Ramos (cell line): Measurements from ENCODE around the gene PTPRE.
"Not testable (repeated sequence)": the region's sequence is repeated elsewhere in the genome, so short reads cannot be mapped to it uniquely, and the experiment has no call there.

Source experiments
- in situ Hi-C: fragments of 300-500 bp; cut with MboI; formaldehyde crosslinking; loops from one replicate; pipeline ENCODE4 v1.14.3; 2022; ENCODE audit warnings: low sequenced_read_pairs; ENCODE audit not compliant: unreplicated experiment

Gene PTPRE

DNA sequence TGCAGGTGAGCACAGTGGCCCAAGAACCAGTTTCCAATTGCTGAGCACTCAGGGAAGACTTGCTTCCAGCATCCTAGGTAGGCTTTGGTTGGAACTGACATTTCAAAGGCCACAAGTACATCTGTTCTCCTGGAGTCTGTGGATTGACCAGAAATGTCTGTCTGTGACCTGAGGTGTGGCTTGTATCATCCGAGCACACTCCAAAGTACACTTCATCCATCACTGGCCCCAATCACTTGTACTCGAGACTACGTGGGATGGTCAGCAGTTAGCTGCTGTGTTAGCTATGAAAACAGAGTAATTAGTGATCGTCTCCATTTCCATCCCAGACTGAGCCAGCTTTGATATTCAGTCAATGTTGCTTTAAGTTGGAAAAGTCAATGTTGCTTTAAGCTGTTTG is 174.3 kb downstream of the PTPRE start:
- in situ Hi-C loops, result no loop called here

GRCh38 chr10:128081720-128082119 is 174.8 kb downstream of the PTPRE start:
- in situ Hi-C loops, result no loop called here

- in situ Hi-C loops, result no loop called here
Observed at GRCh38 chr10:128083191-128083895, 176.4 kb downstream of the PTPRE start.

DNA sequence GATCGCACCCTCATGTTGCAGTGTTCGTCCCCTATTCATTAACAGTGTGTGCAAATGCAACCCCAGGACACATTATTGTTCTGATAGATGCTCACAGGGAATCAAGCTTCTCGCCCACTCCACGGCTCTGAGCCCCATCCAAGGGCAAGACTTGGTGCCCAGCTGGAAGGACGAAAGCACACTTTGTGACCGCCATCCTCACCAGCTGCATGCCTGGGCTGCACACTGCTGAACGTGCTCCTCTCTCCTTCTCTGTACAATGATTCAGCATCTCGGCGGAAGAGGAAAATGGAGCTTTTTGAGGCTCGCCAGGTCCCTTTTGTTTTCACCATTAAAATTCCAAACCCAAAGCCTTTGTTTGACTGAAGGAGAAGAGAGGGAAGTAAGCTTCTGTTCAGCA is 177.5 kb downstream of the PTPRE start:
- in situ Hi-C loops, result no loop called here

DNA sequence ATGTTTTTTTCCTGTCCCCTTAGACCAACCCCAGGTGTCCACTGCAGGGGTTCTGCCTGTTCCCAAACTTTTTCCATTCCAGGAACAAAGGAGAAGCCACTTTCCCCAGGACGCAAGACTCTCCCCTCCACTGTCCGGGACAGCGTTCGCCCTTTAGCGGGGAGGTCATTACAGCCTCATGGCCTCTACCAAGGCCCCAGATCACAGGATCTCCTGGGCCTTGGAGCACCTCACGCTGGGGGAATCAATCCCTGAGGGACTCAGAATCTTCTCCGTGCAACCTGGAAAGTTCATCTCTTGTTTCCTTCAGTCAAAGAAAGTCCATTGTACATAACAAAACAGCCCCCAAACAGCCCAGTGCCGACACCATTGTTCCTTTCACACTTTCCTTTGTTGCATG is 178.1 kb downstream of the PTPRE start:
- in situ Hi-C loops, result no loop called here

GRCh38 chr10:128086003-128086863 is 179.3 kb downstream of the PTPRE start:
- in situ Hi-C loops, result no loop called here

GRCh38 chr10:128087146-128087883 is 180.4 kb downstream of the PTPRE start:
- in situ Hi-C loops, result no loop called here

- in situ Hi-C loops, result no loop called here
Observed at GRCh38 chr10:128087884-128088709, 181.2 kb downstream of the PTPRE start.

DNA sequence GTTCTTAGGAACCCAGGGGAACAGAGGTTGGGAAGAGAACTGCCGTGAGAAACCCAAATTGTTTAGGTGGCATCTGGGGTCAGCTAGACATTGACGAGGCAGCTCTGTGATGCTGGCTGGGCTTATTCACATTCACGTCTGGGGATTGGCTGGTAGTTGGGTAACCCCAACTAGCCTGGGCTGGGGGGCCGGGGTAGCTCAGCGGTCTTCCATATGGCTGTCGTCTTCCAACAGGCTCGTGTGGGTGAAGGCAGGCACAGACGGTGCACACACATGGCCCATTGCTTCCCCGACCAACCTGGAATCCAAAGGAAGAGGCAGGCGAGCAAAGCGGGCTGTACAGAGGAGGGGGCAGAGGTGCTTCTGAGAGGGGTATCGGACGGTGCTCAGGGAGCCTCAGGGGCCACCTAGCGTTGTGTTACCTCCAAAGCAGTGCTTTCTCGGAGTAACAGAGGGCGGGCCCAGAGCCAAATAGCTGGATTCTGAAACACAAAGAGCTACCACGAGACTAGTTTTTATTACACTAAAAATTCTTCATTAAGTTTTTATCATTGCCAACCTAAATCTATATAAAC is 184.8 kb downstream of the PTPRE start:
- in situ Hi-C loops, result no loop called here

DNA sequence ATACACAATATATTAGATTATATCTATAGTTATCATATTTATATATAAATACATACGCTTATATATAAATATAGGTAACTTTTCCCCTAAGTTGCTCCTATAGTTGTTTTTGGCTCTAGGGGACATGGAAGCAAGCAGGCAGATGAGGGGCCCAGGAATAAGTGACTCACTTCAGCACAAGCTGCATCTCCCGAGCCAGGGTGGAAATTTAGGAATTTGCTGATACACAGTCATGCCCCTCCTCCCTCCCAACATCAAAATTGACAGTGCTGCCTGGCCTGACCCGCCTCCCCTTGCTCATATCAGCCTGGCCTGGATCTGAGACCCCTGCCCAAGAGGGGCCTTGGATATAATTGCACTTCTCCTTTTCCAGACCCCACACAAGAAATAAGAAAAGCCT is 185.6 kb downstream of the PTPRE start:
- in situ Hi-C loops, result no loop called here

DNA sequence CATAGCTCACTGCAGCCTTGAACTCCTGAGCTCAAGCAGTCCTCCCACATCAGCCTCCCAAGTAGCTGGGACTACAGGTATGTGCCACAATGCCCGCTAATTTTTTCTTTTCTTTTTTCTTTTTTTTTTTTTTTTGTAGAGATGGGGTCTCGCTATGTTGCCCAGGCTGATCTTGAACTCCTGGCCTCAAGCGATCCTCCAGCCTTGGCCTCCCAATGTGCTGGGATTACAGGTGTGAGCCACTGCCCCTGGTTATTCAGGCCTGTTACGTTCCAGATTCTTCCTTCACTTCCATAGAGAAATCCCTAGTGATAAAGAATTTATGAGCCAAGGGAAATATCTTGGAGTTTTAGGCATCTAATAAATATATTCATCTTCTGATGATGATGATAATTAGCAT is 187.7 kb downstream of the PTPRE start:
- in situ Hi-C loops, result not testable (repeated sequence)

GRCh38 chr10:128095027-128095752 is 188.3 kb downstream of the PTPRE start:
- in situ Hi-C loops, result no loop called here

- in situ Hi-C loops, result no loop called here
Observed at GRCh38 chr10:128095753-128096469, 189.0 kb downstream of the PTPRE start.

- in situ Hi-C loops, result no loop called here
Observed at GRCh38 chr10:128096486-128097199, 189.7 kb downstream of the PTPRE start.

DNA sequence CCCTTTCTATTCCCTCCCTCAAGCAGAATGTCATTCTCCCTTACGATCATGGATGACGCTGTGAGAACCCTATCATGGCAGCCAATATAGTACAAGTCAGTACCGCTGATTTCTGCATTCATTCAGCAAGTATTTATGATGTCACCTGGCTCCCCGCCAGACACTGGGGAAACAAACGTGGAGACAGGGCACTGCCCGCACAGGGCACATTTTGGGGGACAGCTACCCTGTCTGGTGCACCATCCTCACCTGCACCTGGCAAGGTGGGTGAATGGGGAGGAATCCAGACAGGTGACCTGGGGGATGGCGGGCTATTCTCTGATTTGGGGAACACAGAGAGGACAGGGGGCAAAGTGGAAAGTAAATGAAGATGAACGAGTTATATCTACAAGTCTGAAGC is 190.9 kb downstream of the PTPRE start:
- in situ Hi-C loops, result no loop called here

DNA sequence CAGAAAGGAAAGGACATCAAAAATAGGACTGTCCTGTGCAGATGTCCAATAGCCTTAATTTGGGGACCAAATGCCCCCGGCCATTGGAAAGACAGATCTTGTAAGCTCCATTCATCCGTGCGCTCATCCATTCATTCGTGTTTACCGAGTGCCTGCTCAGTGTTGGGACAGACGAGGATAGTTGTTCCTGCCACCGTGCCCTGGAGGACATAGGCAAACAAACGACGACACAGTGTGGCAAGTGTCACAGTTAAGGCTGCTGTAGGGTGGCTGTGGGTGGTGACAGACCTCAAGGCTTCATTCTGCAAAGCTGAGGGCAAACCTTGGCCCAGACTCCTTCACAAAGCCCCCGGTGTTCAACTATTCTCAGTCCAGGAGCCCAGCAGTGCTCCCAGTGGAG is 191.7 kb downstream of the PTPRE start:
- in situ Hi-C loops, result no loop called here

DNA sequence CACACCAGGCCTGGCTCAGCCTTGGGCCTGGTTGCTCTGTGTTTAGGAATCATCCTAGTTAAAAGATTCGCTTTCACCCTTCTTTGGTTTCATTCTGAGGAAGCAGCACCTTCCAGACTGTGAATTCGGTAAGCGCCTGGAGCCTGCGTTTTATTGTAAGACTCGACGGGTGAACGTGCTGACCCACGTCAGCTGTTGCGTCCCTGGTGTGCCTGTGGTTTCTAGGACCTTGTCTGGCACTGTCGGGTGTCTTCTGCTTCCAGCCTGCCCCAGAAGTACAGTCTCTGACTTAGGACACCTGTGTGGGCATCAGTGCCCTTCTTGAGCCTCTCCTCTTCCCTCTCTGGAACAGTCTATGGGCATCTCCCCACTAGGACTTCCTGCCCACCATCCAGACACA is 193.0 kb downstream of the PTPRE start:
- in situ Hi-C loops, result no loop called here

DNA sequence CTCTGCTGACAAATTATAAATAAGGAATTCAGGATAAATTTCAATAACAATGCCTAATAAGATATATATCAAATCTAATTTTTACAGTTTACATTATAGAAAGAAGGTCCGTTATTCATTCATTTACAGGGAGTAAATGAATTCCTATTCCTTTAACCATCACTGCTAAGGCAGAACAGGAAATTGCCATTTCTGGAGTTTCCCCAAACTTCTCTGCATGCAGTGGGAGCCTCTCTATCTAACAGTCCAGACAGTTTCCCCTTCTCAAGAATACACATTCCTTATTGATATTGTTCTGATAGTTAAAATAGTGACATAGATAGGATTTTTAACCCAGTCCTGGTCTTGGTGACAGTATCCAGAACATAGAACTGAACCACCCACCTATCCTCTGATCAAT is 195.0 kb downstream of the PTPRE start:
- in situ Hi-C loops, result no loop called here
